K562 (cell line): ENCODE data around the gene SLC37A3. TPM values are rescaled to one million over a fixed set of nuclear protein-coding genes. Genes with fewer than 3 reads are reported as not detected.

Experiments used
- ARID2 ChIP-seq: fragments of 450-650 bp; IDR thresholded peaks from 2 replicates; pipeline ENCODE4 v1.6.1; 2017; ENCODE audit warnings: antibody characterized with exemption, mild to moderate bottlenecking
- ARID4B ChIP-seq: sonication (generic); formaldehyde crosslinking; IDR thresholded peaks from 2 replicates; pipeline ENCODE4 v1.8.0; 2022; ENCODE audit warnings: mild to moderate bottlenecking, missing genetic modification reagents
- CTCF ChIP-seq, 3 experiments: IDR thresholded peaks in 2 of 3; conservative IDR thresholded peaks in 1 of 3; 2 replicates each; pipeline ENCODE4 v1.5.1; 2011 to 2012; ENCODE audit warnings: low read length in 3 of 3, mild to moderate bottlenecking in 3 of 3, control low read depth in 2 of 3, improper control_type of control experiment in 1 of 3, inconsistent platforms in 1 of 3, low read depth in 1 of 3, mixed read lengths in 1 of 3, moderate library complexity in 1 of 3; ENCODE audit not compliant: insufficient read depth in 2 of 3
- FOSL1 ChIP-seq: fragments of 200-800 bp; sonication (Bioruptor generic); conservative IDR thresholded peaks from 2 replicates; pipeline ENCODE4 v1.6.1; 2016; ENCODE audit warnings: missing genetic modification characterization, missing compliant biosample characterization
- GTF2A2 ChIP-seq: IDR thresholded peaks from 2 replicates; pipeline ENCODE4 v1.6.1; 2016; ENCODE audit warnings: mild to moderate bottlenecking, missing genetic modification characterization, missing compliant biosample characterization
- MLLT1 ChIP-seq, 2 experiments: fragments of 450-650 bp; IDR thresholded peaks; 2 replicates each; pipeline ENCODE4 v1.6.1; 2016
- MTF1 ChIP-seq: fragments of 250-450 bp; sonication (Bioruptor Pico); IDR thresholded peaks from 2 replicates; pipeline ENCODE4 v1.9.0; 2021; ENCODE audit warnings: moderate library complexity, mild to moderate bottlenecking, inconsistent platforms, borderline replicate concordance
- NR4A1 ChIP-seq, 2 experiments: fragments of 250-450 bp in 1 of 2; fragments of 450-650 bp in 1 of 2; sonication (Bioruptor Pico) in 1 of 2; IDR thresholded peaks; 2 replicates each; pipeline versions ENCODE4 v1.4.0 to v1.6.1; 2016 to 2020; ENCODE audit warnings: mild to moderate bottlenecking in 2 of 2, missing compliant biosample characterization in 1 of 2, missing genetic modification characterization in 1 of 2, moderate library complexity in 1 of 2
- POLR2G ChIP-seq: fragments of 200-400 bp; formaldehyde crosslinking; IDR thresholded peaks from 2 replicates; pipeline ENCODE4 v1.6.1; 2017; ENCODE audit warnings: low read depth, mild to moderate bottlenecking, antibody characterized with exemption, low read length, moderate library complexity
- SAFB2 ChIP-seq: fragments of 200-400 bp; formaldehyde crosslinking; IDR thresholded peaks from 2 replicates; pipeline ENCODE4 v1.6.1; 2018; ENCODE audit warnings: borderline replicate concordance, low read length, low read depth, moderate library complexity; ENCODE audit not compliant: severe bottlenecking
- ZBTB8A ChIP-seq: fragments of 450-650 bp; IDR thresholded peaks from 2 replicates; pipeline ENCODE4 v1.6.1; 2018; ENCODE audit warnings: mild to moderate bottlenecking, moderate library complexity; ENCODE audit not compliant: partially characterized antibody
- ZC3H11A ChIP-seq: IDR thresholded peaks from 2 replicates; pipeline ENCODE4 v1.6.1; 2012; ENCODE audit warnings: low read depth, low read length, improper control_type of control experiment
- ZNF184 ChIP-seq: sonication (generic); formaldehyde crosslinking; IDR thresholded peaks from 2 replicates; pipeline ENCODE4 v1.5.0; 2020; ENCODE audit warnings: missing genetic modification reagents
- polyA plus RNA-seq, 8 experiments: library from polyadenylated mRNA; depleted of rRNA in 4 of 8; stranded (reverse) in 5 of 8; unstranded in 3 of 8; fragments of >200 nt; fragmentation: Nextera tagmentation in 2 of 8; fragmentation: Illumina TruSeq in 1 of 8; extraction: Ambion mirVana in 2 of 8; extraction: Trizol in 1 of 8; gene quantifications; 2 replicates each; pipeline versions ENCODE4 v1.2.1 to v1.2.3, GENCODE V29; 2011 to 2014; ENCODE audit warnings: inconsistent platforms in 1 of 8, missing spikeins in 1 of 8
- total RNA-seq, 7 experiments: library from RNA; depleted of rRNA in 6 of 7; stranded (reverse); fragments of >200 nt in 6 of 7; fragmentation: Illumina TruSeq in 2 of 7; extraction: Trizol in 2 of 7; gene quantifications; 2 replicates each; pipeline versions ENCODE4 v1.2.1 to v1.2.3, GENCODE V29; 2011 to 2021; ENCODE audit warnings: low replicate concordance in 1 of 7
- TF ChIP-seq, protein P1 (sequence below): fragments of 450-650 bp; IDR thresholded peaks from 2 replicates; pipeline ENCODE4 v1.7.0; 2016; ENCODE audit warnings: borderline replicate concordance

SLC37A3 gene
- total and polyA plus RNA-seq, 9 of the 15 experiments (the other 6 are each of a cell fraction or from before 2014, with no cell fraction given) = 11.7 to 59.1 (median 26.8) TPM

DNA sequence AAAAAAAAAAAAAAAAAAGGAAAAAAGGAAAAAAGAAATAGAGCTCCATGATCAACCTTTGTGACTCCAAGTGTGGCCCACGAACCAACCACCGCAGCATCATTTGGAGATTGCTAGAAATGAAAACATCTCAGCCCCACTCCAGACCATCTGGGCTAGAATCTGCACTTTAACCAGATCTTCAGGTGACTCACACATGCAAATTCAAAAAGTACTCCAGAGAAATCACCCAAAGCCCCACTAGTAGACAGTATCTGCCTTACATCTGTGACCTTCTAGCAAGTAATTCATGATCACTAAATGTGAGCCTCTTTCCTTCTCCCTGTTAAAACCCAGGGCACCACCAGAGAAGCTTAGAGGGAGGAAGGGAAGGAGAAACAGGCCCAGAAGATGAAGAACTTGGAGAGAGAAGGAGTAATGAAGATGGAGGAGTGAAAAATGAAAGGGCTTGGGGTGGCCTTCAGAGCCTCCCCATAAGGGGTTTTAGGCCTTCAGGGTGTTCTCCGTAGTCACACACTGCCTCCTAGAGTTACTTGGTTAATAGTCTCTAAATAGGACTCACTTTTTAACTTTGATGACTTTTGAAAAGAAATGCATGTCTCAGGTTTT, 94.0 kb downstream of the SLC37A3 start (continued):
- TF ChIP-seq, protein P1, sequence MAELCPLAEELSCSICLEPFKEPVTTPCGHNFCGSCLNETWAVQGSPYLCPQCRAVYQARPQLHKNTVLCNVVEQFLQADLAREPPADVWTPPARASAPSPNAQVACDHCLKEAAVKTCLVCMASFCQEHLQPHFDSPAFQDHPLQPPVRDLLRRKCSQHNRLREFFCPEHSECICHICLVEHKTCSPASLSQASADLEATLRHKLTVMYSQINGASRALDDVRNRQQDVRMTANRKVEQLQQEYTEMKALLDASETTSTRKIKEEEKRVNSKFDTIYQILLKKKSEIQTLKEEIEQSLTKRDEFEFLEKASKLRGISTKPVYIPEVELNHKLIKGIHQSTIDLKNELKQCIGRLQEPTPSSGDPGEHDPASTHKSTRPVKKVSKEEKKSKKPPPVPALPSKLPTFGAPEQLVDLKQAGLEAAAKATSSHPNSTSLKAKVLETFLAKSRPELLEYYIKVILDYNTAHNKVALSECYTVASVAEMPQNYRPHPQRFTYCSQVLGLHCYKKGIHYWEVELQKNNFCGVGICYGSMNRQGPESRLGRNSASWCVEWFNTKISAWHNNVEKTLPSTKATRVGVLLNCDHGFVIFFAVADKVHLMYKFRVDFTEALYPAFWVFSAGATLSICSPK = no peak
- TF ChIP-seq ZC3H11A (no peak), MTF1 (CRISPR knock-in tag) (no peak), FOSL1 (0 out of 2 replicates have a peak, but pooled peaks have one; percentile 35), SAFB2 (no peak), ZBTB8A (no peak), ZNF184 (no peak), POLR2G (no peak), CTCF (IDR thresholded peaks at IDR 0.05 in 2 of 3, conservative IDR thresholded peaks at IDR 0.05 in 1 of 3; ENCODE audit: insufficient read depth in 2 of 3, low read depth in 1 of 3, low read length in 3 of 3) (peak; percentile 66 to 90 (median 68)), ARID4B (CRISPR knock-in tag) (no peak), GTF2A2 (tag) (no peak), ARID2 (peak; percentile 51; the same call in 1 of the 2 replicates), NR4A1 (CRISPR knock-in tag; IDR thresholded peaks at IDR 0.05) (no peak), NR4A1 (tag; IDR thresholded peaks at IDR 0.05) (no peak), MLLT1 (IDR thresholded peaks at IDR 0.05) (no peak)
